ENCODE measurements around the gene ANGPTL2.
"Not testable (repeated sequence)": the region's sequence is repeated elsewhere in the genome, so short reads cannot be mapped to it uniquely, and the experiment has no call there.

Gene ANGPTL2, protein sequence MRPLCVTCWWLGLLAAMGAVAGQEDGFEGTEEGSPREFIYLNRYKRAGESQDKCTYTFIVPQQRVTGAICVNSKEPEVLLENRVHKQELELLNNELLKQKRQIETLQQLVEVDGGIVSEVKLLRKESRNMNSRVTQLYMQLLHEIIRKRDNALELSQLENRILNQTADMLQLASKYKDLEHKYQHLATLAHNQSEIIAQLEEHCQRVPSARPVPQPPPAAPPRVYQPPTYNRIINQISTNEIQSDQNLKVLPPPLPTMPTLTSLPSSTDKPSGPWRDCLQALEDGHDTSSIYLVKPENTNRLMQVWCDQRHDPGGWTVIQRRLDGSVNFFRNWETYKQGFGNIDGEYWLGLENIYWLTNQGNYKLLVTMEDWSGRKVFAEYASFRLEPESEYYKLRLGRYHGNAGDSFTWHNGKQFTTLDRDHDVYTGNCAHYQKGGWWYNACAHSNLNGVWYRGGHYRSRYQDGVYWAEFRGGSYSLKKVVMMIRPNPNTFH

DNA sequence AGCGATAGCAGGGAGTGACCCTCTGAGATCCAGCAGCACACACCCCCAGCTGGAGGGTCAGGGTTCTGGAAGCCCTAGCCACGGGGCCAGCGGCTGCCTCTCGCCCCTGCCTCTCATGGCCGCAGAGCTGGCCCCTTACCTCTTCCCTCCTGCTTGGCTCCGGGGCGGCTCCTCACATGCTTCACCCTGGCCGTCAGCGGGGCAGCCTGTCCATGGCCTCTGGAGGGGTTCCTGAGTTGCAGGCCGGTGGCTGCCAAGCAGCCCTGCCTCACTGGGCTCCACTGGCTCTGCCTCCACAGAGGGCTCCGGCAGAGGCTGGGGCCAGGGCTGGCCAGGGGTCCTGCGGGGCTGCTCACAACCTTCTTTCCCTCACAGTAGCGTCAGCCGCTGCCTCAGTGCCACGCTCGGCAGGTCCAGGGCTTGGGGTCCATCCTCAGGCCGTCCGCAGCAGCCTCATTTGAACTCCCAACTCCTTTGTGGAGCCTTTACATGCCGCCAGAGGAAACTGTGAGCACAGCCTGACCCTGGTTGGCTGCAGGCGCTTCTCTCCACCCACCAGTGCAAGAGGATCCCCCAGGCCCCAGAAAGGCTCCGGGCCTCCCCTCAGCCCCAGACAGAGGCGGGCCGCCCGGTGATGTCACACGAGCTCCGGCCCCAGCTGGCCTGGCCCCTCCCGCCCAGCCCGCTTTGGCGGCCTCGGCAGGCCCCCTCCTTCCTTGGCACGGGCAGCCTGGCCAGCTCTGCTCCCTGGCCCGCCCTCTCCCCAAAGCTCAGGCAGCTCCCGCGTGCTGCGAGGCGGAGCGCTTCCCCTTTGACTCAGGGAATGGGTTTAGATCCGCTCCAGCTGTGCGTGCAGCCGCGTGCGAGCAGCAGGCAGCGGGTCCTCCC is at the start of gene ANGPTL2:
TSS of gene ANGPTL2 (minus strand) at position 460 of the 888 bp plus-strand sequence. CDS start 13,904 bp downstream, outside the sequence.
- no peak for DNase-seq (ENCODE audit: low read depth in 3 of 3)

DNA sequence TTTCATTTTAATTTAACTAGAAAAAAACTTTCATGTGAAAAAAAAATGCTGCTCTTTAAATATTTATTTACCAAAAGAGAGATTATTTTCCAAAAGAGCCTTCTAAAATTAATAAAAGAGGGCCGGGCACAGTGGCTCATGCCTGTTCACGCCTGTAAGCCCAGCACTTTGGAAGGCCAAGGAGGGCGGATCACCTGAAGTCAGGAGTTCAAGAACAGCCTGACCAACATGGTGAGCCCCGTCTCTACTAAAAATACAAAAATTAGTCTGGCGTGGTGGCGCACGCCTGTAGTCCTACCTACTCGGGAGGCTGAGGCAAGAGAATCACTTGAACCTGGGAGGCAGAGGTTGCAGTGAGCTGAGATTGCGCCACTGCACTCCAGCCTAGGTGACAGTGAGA is 48.9 kb upstream of the ANGPTL2 start:
- not testable (repeated sequence) for DNase-seq (ENCODE audit: low read depth in 3 of 3)

DNA sequence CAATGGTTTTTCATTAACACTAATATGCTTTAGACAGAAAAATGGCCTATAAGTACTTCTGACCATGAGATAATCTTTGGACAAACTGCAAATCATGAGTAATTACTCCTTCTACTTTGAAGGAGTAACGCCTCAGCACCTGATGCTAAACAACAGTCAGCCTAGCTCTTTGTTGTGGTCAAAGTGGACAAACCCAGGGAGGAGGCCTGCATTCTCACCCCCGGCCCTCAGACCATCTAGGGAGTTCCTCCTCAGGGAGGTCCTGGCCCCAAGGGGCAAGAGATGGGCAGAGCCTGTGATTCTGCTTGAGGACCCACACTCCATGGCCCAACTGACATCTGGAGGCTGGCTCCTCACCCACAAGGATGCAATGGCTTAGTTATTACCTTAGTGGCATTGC is 48.2 kb upstream of the ANGPTL2 start:
- DNase-seq (ENCODE audit: low read depth in 3 of 3) = no peak

DNA sequence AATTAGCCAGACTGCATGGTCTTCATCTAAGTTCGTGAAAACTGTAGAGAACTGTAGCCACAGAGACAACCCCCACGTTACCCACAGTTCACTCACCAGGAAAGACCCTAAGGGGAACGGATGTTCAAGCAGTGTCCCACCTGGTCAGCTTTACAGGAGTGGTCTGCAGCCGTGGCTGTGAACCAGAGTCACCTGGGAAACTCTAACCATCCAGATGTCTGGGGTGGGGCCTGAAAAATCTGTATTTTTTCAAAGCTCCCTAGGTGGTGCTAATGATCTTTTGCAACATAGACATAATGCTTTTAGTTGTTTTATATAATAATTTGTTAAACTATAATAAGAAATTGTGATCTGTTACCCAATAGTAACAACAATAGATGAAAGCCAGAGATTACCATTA is 47.7 kb upstream of the ANGPTL2 start:
- no peak for DNase-seq (ENCODE audit: low read depth in 3 of 3)

DNA sequence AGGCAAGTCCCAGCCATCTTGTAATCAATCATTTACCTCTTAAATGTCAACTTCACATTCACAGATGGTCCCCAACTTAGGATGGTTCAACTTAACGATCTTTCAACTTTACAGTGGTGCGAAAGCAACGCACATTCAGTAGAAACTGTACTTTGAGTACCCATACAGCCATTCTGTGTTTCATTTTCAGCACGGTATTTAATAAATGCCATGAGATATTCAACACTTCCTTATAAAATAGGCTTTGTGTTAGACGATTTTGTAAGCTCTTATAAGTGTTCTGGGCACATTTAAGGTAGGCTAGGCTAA is 47.1 kb upstream of the ANGPTL2 start:
- no peak for DNase-seq (ENCODE audit: low read depth in 3 of 3)

DNA sequence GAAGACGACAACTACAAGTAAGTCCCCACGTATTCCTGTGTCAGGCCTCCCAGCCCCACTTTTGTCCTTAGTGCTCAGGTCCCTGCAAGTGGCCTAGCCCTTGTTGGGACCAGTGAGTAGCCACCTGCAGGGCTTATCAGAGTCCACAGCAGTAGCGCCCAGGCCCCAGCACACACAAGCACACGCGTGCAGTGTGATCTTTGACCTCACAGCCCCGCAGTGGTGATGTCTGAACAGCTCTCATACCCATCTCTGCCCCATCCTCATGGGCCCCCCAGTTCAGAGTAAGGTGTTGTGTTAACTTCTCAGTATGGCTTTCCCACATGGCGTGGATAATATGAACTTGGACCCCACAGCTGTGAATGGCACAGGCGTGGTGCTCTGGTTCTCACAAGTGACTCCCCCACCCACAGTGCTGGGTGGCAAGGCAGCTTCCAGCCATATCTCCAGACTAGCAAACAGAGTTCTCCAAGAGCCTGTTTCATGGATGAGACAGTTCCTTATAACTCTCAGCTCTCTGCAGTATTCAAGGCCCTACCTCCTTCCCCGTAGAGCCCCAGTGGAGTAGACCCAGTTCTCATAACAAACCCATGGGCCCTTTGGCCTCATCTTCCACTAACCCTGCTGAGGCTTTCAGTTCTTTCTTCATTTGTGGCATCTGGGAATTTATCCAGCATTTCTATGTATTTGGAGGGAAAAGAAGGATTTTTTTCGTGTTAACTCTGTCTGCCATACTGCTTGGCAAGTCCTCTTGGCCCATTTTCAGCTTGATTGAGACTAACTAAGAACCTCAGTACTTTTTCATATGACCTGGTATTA is 46.5 kb upstream of the ANGPTL2 start:
- no peak for DNase-seq (ENCODE audit: low read depth in 3 of 3)

DNA sequence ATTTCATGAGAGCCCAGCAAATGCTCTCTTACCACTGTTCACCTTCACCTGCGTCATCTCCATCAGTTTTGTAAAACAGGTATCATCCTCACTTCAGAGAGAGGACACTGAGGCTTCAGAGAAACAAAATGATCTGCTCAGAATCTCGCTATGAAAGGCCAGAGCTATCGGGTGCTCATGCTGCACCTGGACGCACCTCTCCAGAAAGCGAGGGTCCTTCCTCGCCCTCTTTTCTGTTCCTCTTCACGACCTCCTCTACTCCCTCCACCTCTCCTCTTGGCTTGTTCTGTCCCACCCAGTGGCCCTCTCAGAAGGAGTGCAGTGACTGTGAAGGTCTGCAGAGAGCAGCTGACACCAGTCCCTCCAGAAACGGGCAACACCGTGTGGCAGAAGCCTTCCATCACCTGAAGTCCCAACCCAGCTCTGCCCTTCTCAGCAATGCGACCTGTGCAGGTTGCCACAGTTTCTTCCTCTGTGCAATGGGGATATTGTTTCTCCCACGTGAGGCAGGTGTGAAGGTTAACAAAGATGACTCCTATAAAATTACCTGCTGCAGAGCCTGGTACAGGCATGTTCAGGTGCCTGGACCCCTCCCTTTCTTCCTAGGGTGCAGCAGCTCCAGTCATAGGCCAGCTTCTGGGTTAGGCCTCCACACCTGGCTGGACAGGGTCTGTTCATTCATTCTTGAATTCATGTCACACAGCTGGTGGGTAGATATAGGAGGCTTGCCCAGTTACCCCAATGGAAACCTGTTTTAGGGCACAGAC is 45.3 kb upstream of the ANGPTL2 start:
- DNase-seq (ENCODE audit: low read depth in 3 of 3) = no peak

DNA sequence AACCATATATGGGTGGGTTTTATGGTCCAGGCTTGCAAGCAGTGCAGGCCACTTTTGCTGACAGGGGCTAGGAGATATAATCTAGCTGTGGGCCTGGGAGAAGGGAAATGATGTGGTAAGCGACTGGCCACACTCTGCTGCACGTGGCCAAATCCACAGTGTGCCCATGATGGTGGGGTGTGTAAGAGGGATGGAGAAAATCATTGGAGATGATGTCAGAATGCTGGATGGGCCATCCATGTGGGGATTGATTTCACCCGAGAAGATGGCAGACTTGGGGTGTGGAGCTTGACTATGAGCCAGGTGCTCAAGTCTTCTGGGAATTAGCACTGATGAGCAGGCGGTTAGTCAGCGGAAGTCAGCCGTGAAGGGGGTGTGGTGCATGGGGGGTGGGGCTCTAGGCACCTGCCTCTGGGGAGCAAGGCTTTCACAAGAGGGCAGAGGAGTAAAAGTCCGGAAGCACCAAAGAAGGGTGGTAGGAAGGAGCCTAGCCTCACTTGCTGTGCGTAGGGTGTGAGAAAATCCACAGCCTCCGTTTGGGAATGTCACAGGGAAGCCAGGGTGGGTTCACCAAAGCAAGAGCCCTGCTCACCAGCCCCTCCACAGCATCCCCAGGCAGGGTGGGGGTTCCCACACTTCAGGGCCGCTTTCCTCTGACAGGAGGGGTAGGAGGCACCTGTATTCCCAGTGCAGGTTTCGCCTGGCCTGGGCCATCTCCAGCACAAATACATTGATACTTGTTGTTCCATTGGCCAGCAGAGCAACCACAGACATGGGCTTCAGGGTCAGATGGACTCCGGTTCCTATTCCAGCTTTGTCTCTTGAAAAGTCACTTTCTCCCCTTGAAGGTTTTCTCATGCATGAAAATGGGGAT is 44.5 kb upstream of the ANGPTL2 start:
- no peak for DNase-seq (ENCODE audit: low read depth in 3 of 3)

DNA sequence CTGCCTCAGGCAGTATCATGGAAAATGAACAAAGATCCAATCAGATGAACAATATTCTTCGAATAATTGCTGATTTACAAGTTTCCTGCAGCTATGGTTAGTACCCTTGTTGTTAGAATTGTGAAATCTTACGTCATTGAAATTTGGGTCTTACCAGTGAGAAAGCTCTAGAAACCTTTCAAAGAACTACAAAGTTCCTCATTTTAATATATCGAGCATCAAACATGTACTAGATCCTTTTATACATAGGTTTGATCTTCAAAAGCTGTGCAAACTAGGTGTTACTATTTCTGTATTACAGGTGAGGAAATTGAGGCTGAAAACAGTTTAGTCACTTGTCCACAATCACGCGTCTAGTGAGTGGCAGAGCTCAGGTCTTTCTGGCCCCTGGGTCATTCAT is 43.7 kb upstream of the ANGPTL2 start:
- no peak for DNase-seq (ENCODE audit: low read depth in 3 of 3)

DNA sequence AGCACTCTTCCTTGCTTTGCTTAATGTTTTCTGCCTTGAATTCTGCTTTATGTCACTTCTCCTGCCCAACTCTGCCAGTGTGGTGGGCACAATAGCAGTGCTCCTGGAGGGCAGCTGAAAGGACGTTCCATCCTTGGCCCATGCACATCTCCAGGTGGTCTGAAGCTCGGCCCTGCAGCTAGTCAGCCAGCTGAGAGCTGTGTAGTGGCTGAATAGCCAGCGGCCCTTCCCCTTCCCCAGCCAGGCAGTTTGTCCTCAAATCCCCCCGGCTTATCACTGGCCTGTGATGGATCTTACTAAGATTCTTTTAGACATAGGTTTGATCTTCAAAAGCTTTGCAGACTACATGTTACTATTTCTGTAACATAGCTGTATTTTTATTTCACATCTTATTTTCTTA is 42.7 kb upstream of the ANGPTL2 start:
- DNase-seq (ENCODE audit: low read depth in 3 of 3) = no peak

DNA sequence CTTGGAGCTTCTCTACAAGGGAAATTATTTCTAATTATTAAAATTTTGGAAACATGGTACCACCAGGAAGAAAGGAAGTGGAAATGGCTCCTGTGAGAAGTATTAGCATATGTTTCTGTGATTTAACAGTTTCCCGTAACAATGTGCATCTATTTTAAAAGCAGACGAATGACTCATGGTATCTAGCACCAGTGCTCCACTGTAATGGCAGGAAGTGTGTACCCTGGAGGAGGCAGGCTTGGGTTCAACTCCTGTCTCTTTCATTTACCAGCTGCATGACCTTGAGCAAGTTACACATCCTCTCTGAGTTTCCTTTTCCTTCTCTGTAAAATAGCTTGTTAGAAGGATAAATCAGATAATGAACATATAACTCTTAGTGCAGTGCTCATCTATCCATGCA is 41.0 kb upstream of the ANGPTL2 start:
- no peak for DNase-seq (ENCODE audit: low read depth in 3 of 3)

DNA sequence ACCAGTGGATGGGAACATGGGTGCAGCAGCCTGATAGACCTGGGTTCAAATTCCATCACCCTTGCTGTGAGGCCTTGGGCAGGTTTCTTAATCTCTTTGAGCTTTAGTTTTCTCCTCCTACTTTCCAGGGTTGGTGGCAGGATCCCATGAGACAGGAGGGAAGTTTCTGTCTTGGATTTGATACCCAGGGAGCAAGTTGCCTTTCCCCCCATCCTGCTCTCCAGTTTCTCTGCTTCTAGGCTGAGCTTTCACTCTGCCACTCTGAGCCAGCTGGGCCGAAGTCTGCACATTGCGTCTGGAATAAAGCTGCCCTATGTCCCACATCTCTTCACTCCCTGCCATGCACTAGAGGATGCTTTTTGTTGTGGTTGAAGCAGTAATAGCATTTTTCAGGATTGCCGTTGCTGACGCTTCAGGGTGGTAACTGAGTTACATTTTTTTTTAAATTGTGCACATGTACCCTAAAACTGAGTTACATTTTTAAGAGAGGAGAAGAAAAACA is 40.5 kb upstream of the ANGPTL2 start:
- DNase-seq (ENCODE audit: low read depth in 3 of 3) = no peak

DNA sequence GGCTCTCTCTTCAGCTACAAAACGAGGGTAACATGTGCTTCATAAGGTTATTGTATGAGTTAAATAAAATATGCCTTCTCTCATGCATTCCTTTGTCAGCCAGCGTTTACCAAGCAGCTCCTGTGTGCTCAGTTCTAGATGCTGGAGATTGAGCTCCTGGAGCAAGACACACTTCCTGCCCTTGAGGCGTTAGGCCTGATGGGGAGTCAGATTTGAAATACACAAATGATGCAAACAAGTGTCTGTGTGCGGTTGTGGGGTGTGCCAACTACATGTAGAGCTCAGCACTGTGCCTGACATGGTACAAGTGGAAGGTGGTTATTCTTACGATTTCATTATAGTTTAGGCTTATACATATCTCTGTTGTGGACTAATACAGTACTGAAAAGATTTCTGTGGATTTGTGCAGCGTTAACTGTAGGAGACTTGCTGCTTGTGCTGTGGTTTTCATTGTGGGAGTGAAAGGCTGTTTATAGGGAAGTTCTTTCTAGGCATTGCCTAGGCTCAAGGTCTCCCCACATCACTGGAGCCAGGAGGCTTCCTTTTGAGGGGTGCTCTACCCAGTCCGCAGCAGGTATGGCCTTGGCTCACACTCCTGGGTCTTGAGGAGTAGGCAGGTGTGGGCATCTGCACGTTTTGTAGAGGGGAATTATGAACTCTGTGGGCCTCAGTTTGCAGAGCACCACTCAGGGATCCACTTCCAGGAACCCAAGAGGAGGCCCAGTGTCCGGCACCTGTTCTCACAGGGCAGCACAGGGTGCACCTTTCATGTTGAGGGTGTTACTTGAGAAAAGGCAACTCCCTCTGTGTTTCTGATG is 39.8 kb upstream of the ANGPTL2 start:
- DNase-seq (ENCODE audit: low read depth in 3 of 3) = no peak

DNA sequence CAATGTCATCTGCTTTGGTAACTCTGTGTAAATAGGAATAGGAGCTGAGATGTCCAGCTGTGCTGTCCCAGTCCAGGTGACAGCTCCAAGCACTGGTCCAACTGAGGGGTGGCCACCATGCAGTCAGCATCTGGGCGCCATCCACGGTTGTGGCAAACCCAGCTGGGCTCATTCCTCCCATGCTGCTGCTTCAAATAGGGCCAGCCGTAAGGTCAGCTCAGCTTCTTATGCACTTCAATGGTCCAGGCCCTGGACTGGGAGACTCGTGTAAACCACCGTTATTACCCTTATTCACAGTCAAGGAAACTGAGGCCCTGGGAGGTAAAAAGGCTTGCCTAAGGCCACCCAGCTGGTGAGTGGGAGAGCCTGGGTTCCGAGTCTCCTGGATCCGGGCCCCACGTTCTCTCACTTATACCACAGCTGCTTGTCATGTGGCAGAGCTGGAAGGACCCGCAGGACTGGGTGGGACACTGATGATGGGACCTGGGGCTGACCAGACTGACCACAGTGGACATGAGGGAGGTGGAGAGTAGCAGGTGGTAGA is 38.7 kb upstream of the ANGPTL2 start:
- DNase-seq (ENCODE audit: low read depth in 3 of 3) = no peak

DNA sequence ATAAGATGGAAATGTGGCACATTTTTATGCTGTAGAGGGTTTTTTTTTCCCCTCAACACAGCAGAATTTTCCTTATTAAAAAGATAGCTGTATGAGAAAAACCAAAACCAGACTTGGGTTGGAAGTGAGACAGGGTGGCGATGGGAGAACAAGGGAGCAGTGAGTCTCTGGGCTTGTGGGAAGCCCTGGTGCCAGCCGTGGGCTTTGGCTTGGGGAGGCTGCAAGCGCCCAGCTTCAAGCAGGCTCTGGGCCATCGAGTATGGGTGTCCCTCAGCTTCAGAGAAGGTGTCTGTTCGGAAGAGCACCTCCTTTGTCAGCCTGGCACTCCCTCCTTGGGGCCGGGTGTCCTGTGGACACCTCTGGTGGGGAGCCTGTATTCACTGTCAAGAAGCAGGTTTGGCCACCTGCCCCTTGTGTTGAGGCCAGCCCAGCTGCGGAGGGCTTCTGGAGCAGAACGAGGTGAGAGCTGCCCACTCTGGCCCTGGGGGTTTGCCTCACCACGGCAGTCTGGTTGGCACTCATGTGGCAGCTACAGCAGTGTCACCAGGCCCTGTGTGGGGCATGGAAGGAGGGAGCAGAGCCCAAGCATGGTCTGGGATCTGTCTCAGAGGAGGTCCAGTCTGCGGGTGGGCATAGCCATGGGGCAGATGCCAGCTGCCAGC is 37.6 kb upstream of the ANGPTL2 start:
- no peak for DNase-seq (ENCODE audit: low read depth in 3 of 3)

DNA sequence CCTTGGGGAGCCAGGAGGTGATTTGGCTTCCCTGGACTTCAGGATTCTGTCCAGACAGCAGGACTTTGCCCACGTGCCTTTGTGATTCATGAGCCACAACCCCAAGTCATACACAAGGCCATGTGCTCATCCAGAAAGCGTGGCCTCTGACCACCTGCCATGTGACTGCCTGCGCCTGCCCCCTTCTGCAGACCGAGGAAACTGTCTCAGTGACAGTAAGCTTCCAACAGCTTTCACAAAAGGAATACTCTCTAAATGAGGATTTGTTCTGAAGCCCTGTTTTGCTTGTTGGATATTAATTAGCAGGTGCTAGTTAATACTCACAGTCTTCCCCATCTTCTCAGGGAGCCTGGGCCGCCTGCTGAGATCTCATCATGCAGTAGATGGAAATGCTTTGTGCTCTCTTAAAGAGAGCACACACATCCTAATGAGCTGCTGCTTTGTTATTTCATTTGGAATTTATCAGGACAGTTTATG is 36.9 kb upstream of the ANGPTL2 start:
- DNase-seq (ENCODE audit: low read depth in 3 of 3) = no peak

DNA sequence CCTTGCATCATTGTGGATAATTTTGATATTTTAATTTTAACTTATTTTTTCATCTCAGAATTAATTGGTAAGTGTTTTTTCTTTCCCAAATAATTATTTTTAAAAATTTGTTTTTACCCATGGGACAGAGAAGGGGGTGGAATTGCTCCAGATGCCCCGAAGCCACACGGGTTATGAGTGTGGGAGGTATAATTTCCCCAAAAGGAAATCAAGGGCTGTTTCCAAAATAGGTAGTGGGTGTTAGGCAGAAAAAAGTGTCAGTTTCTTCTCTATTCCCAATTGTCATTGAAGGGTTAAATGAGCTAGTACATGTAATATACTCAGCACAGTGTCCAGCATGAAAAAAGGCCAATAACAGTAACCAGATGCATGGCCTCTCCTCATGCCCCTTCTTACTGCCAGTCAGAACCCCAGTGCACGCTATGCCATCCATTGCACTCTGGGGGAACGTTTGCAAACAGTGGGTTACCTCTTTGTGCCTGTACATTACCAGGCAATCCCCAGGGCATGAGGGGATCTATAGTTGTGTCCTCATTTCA is 36.4 kb upstream of the ANGPTL2 start:
- DNase-seq (ENCODE audit: low read depth in 3 of 3) = no peak
